Gastroesophageal sphincter (tissue), 4 donors: ENCODE data around the gene DNAI2. TPM values are rescaled to one million over a fixed set of nuclear protein-coding genes. Genes with fewer than 3 reads are reported as not detected.

Experiments used
- ATAC-seq: fragments of 150-250 bp; one replicate; pipeline ENCODE4 v1.9.1; 2016; ENCODE audit warnings: mild to moderate bottlenecking, moderate library complexity
- H3K27ac ChIP-seq, 4 donors: fragments of 200-600 bp; sonication (generic) in 3 of 4; 1 replicate in 3 of 4; 2 replicates in 1 of 4; pipeline ENCODE4 v1.5.1; 2016 to 2019
- H3K27me3 ChIP-seq: fragments of 200-600 bp; sonication (generic); one replicate; pipeline ENCODE4 v1.5.1; 2019
- H3K36me3 ChIP-seq, 2 donors: fragments of 200-600 bp; sonication (generic); one replicate each; pipeline ENCODE4 v1.5.1; 2019; ENCODE audit warnings: control low read depth in 1 of 2
- H3K4me1 ChIP-seq, 3 donors: fragments of 200-600 bp; sonication (generic); 1 replicate in 2 of 3; 2 replicates in 1 of 3; pipeline ENCODE4 v1.5.1; 2016 to 2019; ENCODE audit warnings: control low read depth in 2 of 3
- H3K4me3 ChIP-seq, 2 donors: fragments of 200-600 bp; sonication (generic); one replicate each; pipeline ENCODE4 v1.5.1; 2019; ENCODE audit warnings: mild to moderate bottlenecking in 1 of 2, moderate library complexity in 1 of 2
- H3K9me3 ChIP-seq, 3 donors: fragments of 200-600 bp; sonication (generic); one replicate each; pipeline ENCODE4 v1.5.1; 2017 to 2019; ENCODE audit warnings: control low read depth in 2 of 3
- CTCF ChIP-seq, 4 experiments: fragments of 200-600 bp in 2 of 4; fragments of 450-650 bp in 2 of 4; sonication (generic) in 1 of 4; IDR thresholded peaks; one replicate each; pipeline ENCODE4 v1.5.1; 2017 to 2019; ENCODE audit warnings: antibody characterized with exemption in 4 of 4, mild to moderate bottlenecking in 2 of 4, moderate library complexity in 2 of 4
- EP300 ChIP-seq: sonication (generic); formaldehyde crosslinking; IDR thresholded peaks from one replicate; pipeline ENCODE4 v1.6.1; 2017; ENCODE audit warnings: antibody characterized with exemption, mild to moderate bottlenecking
- POLR2A ChIP-seq, 2 donors: fragments of 450-650 bp; IDR thresholded peaks; one replicate each; pipeline ENCODE4 v1.6.1; 2017; ENCODE audit warnings: antibody characterized with exemption in 2 of 2, mild to moderate bottlenecking in 2 of 2, moderate library complexity in 1 of 2
- POLR2AphosphoS5 ChIP-seq: sonication (generic); formaldehyde crosslinking; IDR thresholded peaks from one replicate; pipeline ENCODE4 v1.6.1; 2017; ENCODE audit warnings: antibody characterized with exemption
- WGBS, 2 donors: methylation state at CpG; one replicate each; pipeline ENCODE4 v1.1.5; 2018; ENCODE audit warnings: low coverage in 1 of 2; 5-methylcytosine and 5-hydroxymethylcytosine counted together
- total RNA-seq, 4 donors: library from RNA; depleted of rRNA; stranded (reverse); fragments of >200 nt; gene quantifications; one replicate each; pipeline ENCODE4 v1.1.0, GENCODE V29; 2016

The DNAI2 gene
- total RNA-seq, 4 donors from 2014 or later: not detected

GRCh38 chr17:74287031-74287602, 13.1 kb downstream of the DNAI2 start:
- H3K27me3 ChIP-seq: peaks cover 28% of the 10 kb centered on the region
- H3K27ac ChIP-seq: no peak overlapping the region
- peaks cover 0 to 7% (median 0%) of the 10 kb centered on the region in 3 donors for H3K4me1 ChIP-seq
- no peaks in the 10 kb centered on the region for H3K36me3 ChIP-seq
- no peak for ATAC-seq
- no peak overlapping the region for H3K4me3 ChIP-seq
- TF ChIP-seq CTCF (IDR thresholded peaks at IDR 0.05) (no peak), EP300 (no peak), POLR2A (IDR thresholded peaks at IDR 0.05) (no peak), POLR2AphosphoS5 (no peak)
- H3K9me3 ChIP-seq: no peaks in the 10 kb centered on the region
- 86 to 100% methylated on average over 1 to 5 of the region's 14 CpGs for WGBS, 2 donors

DNA sequence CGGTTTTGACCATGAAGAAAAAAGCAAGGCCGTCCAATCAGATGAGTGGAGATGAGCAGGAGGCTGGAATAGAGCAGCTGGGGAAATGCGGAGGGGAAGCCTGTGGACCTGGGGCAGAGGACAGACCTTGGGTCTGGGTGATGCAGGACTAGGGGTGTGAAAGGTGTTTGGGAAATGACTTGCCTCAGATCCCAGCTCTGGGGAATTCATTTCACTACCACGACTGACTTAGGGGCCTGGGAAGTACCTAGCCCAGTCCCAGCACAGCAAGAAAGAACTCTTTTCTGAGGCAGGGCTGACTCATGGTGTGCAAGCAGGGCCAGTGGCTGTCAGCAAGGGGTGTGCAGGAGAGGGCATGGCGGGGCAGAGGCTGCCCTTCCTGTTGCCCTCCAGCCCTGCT, 14.8 kb downstream of the DNAI2 start:
- Histone ChIP-seq H3K27me3 (peaks cover 15% of the 10 kb centered on the region), H3K27ac (no peak overlapping the region), H3K36me3 (no peaks in the 10 kb centered on the region), H3K4me1 (peaks cover 0 to 7% (median 0%) of the 10 kb centered on the region in 3 donors), H3K4me3 (no peak overlapping the region), H3K9me3 (no peaks in the 10 kb centered on the region)
- 63 to 92% methylated on average over 3 to 4 of the region's 5 CpGs for WGBS, 2 donors
- TF ChIP-seq CTCF (IDR thresholded peaks at IDR 0.05) (no peak), POLR2A (IDR thresholded peaks at IDR 0.05) (no peak), EP300 (no peak), POLR2AphosphoS5 (no peak)
- ATAC-seq: no peak

DNA sequence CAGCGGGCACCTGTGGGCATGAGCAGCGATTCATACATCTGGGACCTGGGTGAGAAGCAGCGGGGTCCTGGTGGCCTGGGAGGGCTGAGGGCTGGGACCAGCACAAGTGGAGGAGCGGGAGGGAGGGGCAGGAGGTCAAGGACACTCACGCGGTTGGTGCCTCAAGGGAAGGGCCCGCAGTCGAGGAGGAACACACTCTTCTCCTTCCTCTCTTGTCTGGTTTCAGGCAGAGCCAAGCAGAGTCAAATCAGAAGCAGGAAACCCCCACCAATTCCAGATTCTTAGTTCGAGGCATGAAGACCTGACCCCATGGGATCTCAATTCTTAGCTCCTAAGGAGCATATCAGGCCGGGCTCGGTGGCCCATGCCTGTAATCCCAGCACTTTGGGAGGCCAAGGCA, 15.7 kb downstream of the DNAI2 start:
- Histone ChIP-seq H3K36me3 (no peaks in the 10 kb centered on the region), H3K9me3 (no peaks in the 10 kb centered on the region), H3K27ac (no peak overlapping the region), H3K27me3 (peaks cover 6% of the 10 kb centered on the region), H3K4me1 (peaks cover 0 to 6% (median 0%) of the 10 kb centered on the region in 3 donors), H3K4me3 (no peak overlapping the region)
- TF ChIP-seq EP300: no peak
- 95% methylated on average over 3 of the region's 11 CpGs; no CpG with 5 or more reads in 1 of the 2 donors for WGBS, 2 donors
- no peak for ATAC-seq

GRCh38 chr17:74290340-74290739, 16.3 kb downstream of the DNAI2 start:
- Histone ChIP-seq H3K27ac (no peak overlapping the region), H3K9me3 (no peaks in the 10 kb centered on the region), H3K27me3 (no peaks in the 10 kb centered on the region), H3K4me3 (no peak overlapping the region), H3K36me3 (no peaks in the 10 kb centered on the region), H3K4me1 (no peaks in the 10 kb centered on the region)
- no peak for ATAC-seq
- TF ChIP-seq POLR2A (IDR thresholded peaks at IDR 0.05): no peak
- no peak for TF ChIP-seq EP300
- TF ChIP-seq CTCF (IDR thresholded peaks at IDR 0.05): no peak
- TF ChIP-seq POLR2AphosphoS5: no peak
- 43 to 60% methylated on average over 5 to 11 of the region's 11 CpGs for WGBS, 2 donors

- 88 to 100% methylated on average over 5 to 7 of the region's 10 CpGs for WGBS, 2 donors
- Histone ChIP-seq H3K4me1 (no peaks in the 10 kb centered on the region), H3K4me3 (no peak overlapping the region), H3K27me3 (peaks cover 10% of the 10 kb centered on the region), H3K36me3 (no peaks in the 10 kb centered on the region), H3K27ac (no peak overlapping the region), H3K9me3 (no peaks in the 10 kb centered on the region)
- TF ChIP-seq POLR2A (IDR thresholded peaks at IDR 0.05) (no peak), EP300 (no peak), POLR2AphosphoS5 (no peak), CTCF (IDR thresholded peaks at IDR 0.05) (no peak)
- ATAC-seq: no peak
These were observed 18.5 kb downstream of the DNAI2 start for GRCh38 chr17:74292495-74292894.
